Measurements from ENCODE around the gene CHTF18. TPM values are rescaled to one million over a fixed set of nuclear protein-coding genes. Genes with fewer than 3 reads are reported as not detected.

Gene CHTF18
- total RNA-seq (2022; extraction: Qiagen RNA extraction) = 14.5 to 32.9 TPM (median 24.5 TPM) in 5 replicates

GRCh38 chr16:788399-789126 lies at the start of gene CHTF18:
Gene CHTF18 (plus strand): TSS chr16:788620. CDS start chr16:788685, 65 bp downstream.

GRCh38 chr16:740764-741505 lies 47.5 kb upstream of the CHTF18 start, which contains the start of gene CIAO3:
Gene CIAO3 (minus strand): TSS chr16:740997. CDS start chr16:740985, 12 bp downstream.

GRCh38 chr16:760545-761343 lies 27.7 kb upstream of the CHTF18 start, which contains the start of gene MSLN:
Gene MSLN (plus strand): TSS chr16:760734. CDS start chr16:762681, 1,947 bp downstream.

GRCh38 chr16:787978-788398 lies 432 bp upstream of the CHTF18 start, which contains the start of gene RPUSD1:
Gene RPUSD1 (minus strand): TSS chr16:788381. CDS start chr16:787737, 644 bp downstream.

GRCh38 chr16:799948-800833 lies 11.8 kb downstream of the CHTF18 start, which contains the start of gene GNG13:
Gene GNG13 (minus strand): TSS chr16:800734. CDS start chr16:799077, 1,657 bp downstream.

Other genes starting within 250 kb of the CHTF18 start
- gene PRR35, start 228.2 kb upstream of the CHTF18 start, total RNA-seq (2022; extraction: Qiagen RNA extraction) = 0.08 to 0.28 TPM (median 0.26 TPM) in 5 replicates
- gene NHLRC4, start 221.6 kb upstream of the CHTF18 start, total RNA-seq (2022; extraction: Qiagen RNA extraction) = 0.18 to 0.30 TPM (median 0.23 TPM) in 5 replicates
- gene PIGQ, start 218.7 kb upstream of the CHTF18 start, total RNA-seq (2022; extraction: Qiagen RNA extraction) = 28.4 to 42.0 TPM (median 39.2 TPM) in 5 replicates
- 14.1 to 20.1 TPM (median 19.5 TPM) in 5 replicates for gene RAB40C, start 198.6 kb upstream of the CHTF18 start, total RNA-seq (2022; extraction: Qiagen RNA extraction)
- gene WFIKKN1, start 157.6 kb upstream of the CHTF18 start, total RNA-seq (2022; extraction: Qiagen RNA extraction) = 0.04 to 0.17 TPM (median 0.12 TPM) in 5 replicates
- 79.9 to 151 TPM (median 141 TPM) in 5 replicates for gene METTL26, start 152.3 kb upstream of the CHTF18 start, total RNA-seq (2022; extraction: Qiagen RNA extraction)
- gene MCRIP2, start 146.8 kb upstream of the CHTF18 start, total RNA-seq (2022; extraction: Qiagen RNA extraction) = 18.0 to 45.7 TPM (median 39.2 TPM) in 5 replicates
- 13.8 to 27.0 TPM (median 22.9 TPM) in 5 replicates for gene WDR90, start 139.3 kb upstream of the CHTF18 start, total RNA-seq (2022; extraction: Qiagen RNA extraction)
- 64.8 to 96.0 TPM (median 88.4 TPM) in 5 replicates for gene RHOT2, start 120.5 kb upstream of the CHTF18 start, total RNA-seq (2022; extraction: Qiagen RNA extraction)
- gene RHBDL1, start 112.9 kb upstream of the CHTF18 start, total RNA-seq (2022; extraction: Qiagen RNA extraction) = 0.50 to 1.5 TPM (median 1.3 TPM) in 5 replicates
- gene STUB1, start 108.2 kb upstream of the CHTF18 start, total RNA-seq (2022; extraction: Qiagen RNA extraction) = 84.5 to 130 TPM (median 121 TPM) in 5 replicates
- 67.4 to 83.2 TPM (median 83.1 TPM) in 5 replicates for gene JMJD8, start 104.3 kb upstream of the CHTF18 start, total RNA-seq (2022; extraction: Qiagen RNA extraction)
- gene WDR24, start 98.2 kb upstream of the CHTF18 start, total RNA-seq (2022; extraction: Qiagen RNA extraction) = 3.9 to 6.6 TPM (median 6.2 TPM) in 5 replicates
- 15.0 to 21.8 TPM (median 15.8 TPM) in 5 replicates for gene FBXL16, start 82.8 kb upstream of the CHTF18 start, total RNA-seq (2022; extraction: Qiagen RNA extraction)
- 66.1 to 228 TPM (median 216 TPM) in 5 replicates for gene METRN, start 73.5 kb upstream of the CHTF18 start, total RNA-seq (2022; extraction: Qiagen RNA extraction)
- 28.7 to 63.4 TPM (median 61.2 TPM) in 5 replicates for gene ANTKMT, start 67.5 kb upstream of the CHTF18 start, total RNA-seq (2022; extraction: Qiagen RNA extraction)
- 3.4 to 6.3 TPM (median 5.2 TPM) in 5 replicates for gene CCDC78, start 62.2 kb upstream of the CHTF18 start, total RNA-seq (2022; extraction: Qiagen RNA extraction)
- 17.6 to 20.2 TPM (median 18.6 TPM) in 5 replicates for gene HAGHL, start 61.5 kb upstream of the CHTF18 start, total RNA-seq (2022; extraction: Qiagen RNA extraction)
- gene CIAO3, start 47.6 kb upstream of the CHTF18 start, total RNA-seq (2022; extraction: Qiagen RNA extraction) = 22.4 to 33.1 TPM (median 30.0 TPM) in 5 replicates
- gene MSLN, start 27.9 kb upstream of the CHTF18 start, total RNA-seq (2022; extraction: Qiagen RNA extraction) = 2.9 to 3.7 TPM (median 3.1 TPM) in 5 replicates
- 34.4 to 58.3 TPM (median 53.4 TPM) in 5 replicates for gene RPUSD1, start 239 bp upstream of the CHTF18 start, total RNA-seq (2022; extraction: Qiagen RNA extraction)
- not detected in 5 replicates for gene GNG13, start 12.1 kb downstream of the CHTF18 start, total RNA-seq (2022; extraction: Qiagen RNA extraction)
- 7.0 to 11.2 TPM (median 9.4 TPM) in 5 replicates for gene LMF1, start 182.4 kb downstream of the CHTF18 start, total RNA-seq (2022; extraction: Qiagen RNA extraction)
- gene SOX8, start 193.2 kb downstream of the CHTF18 start, total RNA-seq (2022; extraction: Qiagen RNA extraction) = 1.9 to 3.6 TPM (median 3.0 TPM) in 5 replicates

Data from A549 treated with AZD2906 at 1 μM for 4 hours (cell line).